HEK293 (cell line): Measurements from ENCODE around the gene VRTN.
"Not testable (repeated sequence)": the region's sequence is repeated elsewhere in the genome, so short reads cannot be mapped to it uniquely, and the experiment has no call there.

Source experiments
- CTCF ChIA-PET: fragments of 350-600 bp; formaldehyde crosslinking; extraction: SDS; loops from one replicate; lab custom pipeline; 2021; ENCODE audit warnings: antibody characterized with exemption; lab: Yijun Ruan, JAX
- POLR2A ChIA-PET: fragments of 300-600 bp; formaldehyde crosslinking; extraction: SDS; loops from one replicate; lab custom pipeline; 2020; ENCODE audit warnings: antibody characterized with exemption, inconsistent platforms; lab: Yijun Ruan, JAX
- H3K27ac ChIP-seq: fragments of 200-500 bp; sonication (Bioruptor generic); 2 replicates; pipeline ENCODE4 v1.5.1; 2014; ENCODE audit warnings: low read depth, low read length, control low read depth, inconsistent platforms; ENCODE audit errors: extremely low read depth
- H3K36me3 ChIP-seq, 2 experiments: fragments of 200-500 bp in 1 of 2; sonication (Bioruptor generic) in 1 of 2; 1 replicate in 1 of 2; 2 replicates in 1 of 2; pipeline ENCODE4 v1.5.1; 2014 to 2017; ENCODE audit warnings: inconsistent platforms in 2 of 2, low read length in 2 of 2; ENCODE audit not compliant: control insufficient read depth in 2 of 2, insufficient read depth in 1 of 2
- H3K4me1 ChIP-seq: fragments of 200-500 bp; sonication (Bioruptor generic); 2 replicates; pipeline ENCODE4 v1.5.1; 2014; ENCODE audit warnings: mild to moderate bottlenecking, low read length, inconsistent platforms; ENCODE audit not compliant: control insufficient read depth, insufficient read depth
- H3K4me3 ChIP-seq: 2 replicates; pipeline ENCODE4 v1.5.1; 2011; ENCODE audit warnings: low read depth, mild to moderate bottlenecking, control low read depth, low read length, moderate library complexity
- H3K9me3 ChIP-seq: fragments of 200-500 bp; sonication (Bioruptor generic); 2 replicates; pipeline ENCODE4 v1.5.1; 2014; ENCODE audit warnings: low read depth, low read length, inconsistent platforms; ENCODE audit not compliant: control insufficient read depth, insufficient read depth
- HOXA7 ChIP-seq: sonication (generic); formaldehyde crosslinking; IDR thresholded peaks from 2 replicates; pipeline ENCODE4 v1.8.1; 2022; ENCODE audit warnings: missing genetic modification reagents, borderline replicate concordance
- HOXC10 ChIP-seq: sonication (generic); formaldehyde crosslinking; IDR thresholded peaks from 2 replicates; pipeline ENCODE4 v1.8.1; 2023; ENCODE audit warnings: mild to moderate bottlenecking, missing genetic modification reagents
- IKZF3 ChIP-seq: fragments of 450-650 bp; IDR thresholded peaks from 2 replicates; pipeline ENCODE4 v1.5.0; 2018; ENCODE audit warnings: missing biosample characterization, mild to moderate bottlenecking, missing genetic modification characterization, moderate library complexity
- OVOL3 ChIP-seq: fragments of 450-650 bp; formaldehyde crosslinking; IDR thresholded peaks from 2 replicates; pipeline ENCODE4 v1.5.1; 2016; ENCODE audit warnings: missing biosample characterization, missing genetic modification characterization
- PRDM1 ChIP-seq: fragments of 450-650 bp; formaldehyde crosslinking; IDR thresholded peaks from 2 replicates; pipeline ENCODE4; 2016; ENCODE audit warnings: missing biosample characterization, missing genetic modification characterization
- SP2 ChIP-seq: fragments of 450-650 bp; formaldehyde crosslinking; IDR thresholded peaks from 2 replicates; pipeline ENCODE4 v1.5.1; 2016; ENCODE audit warnings: missing biosample characterization, missing genetic modification characterization
- TCF7L2 ChIP-seq: IDR thresholded peaks from 2 replicates; pipeline ENCODE4 v1.6.1; 2011; ENCODE audit warnings: low read depth, mild to moderate bottlenecking, inconsistent platforms, low read length, moderate library complexity, borderline replicate concordance
- ZBTB11 ChIP-seq: fragments of 450-650 bp; formaldehyde crosslinking; conservative IDR thresholded peaks from 2 replicates; pipeline ENCODE4 v1.5.1; 2016; ENCODE audit warnings: low read depth, missing biosample characterization, missing genetic modification characterization
- ZFP37 ChIP-seq: fragments of 450-650 bp; formaldehyde crosslinking; IDR thresholded peaks from 2 replicates; pipeline ENCODE4 v1.5.1; 2016; ENCODE audit warnings: missing biosample characterization, missing genetic modification characterization
- ZNF16 ChIP-seq: fragments of 450-650 bp; formaldehyde crosslinking; IDR thresholded peaks from 2 replicates; pipeline ENCODE4 v1.5.1; 2016; ENCODE audit warnings: low read depth, missing biosample characterization, missing genetic modification characterization
- ZNF175 ChIP-seq: fragments of 450-650 bp; formaldehyde crosslinking; IDR thresholded peaks from 2 replicates; pipeline ENCODE4 v1.5.1; 2016; ENCODE audit warnings: missing biosample characterization, missing genetic modification characterization
- ZNF266 ChIP-seq: fragments of 450-650 bp; formaldehyde crosslinking; IDR thresholded peaks from 2 replicates; pipeline ENCODE4 v1.5.1; 2016; ENCODE audit warnings: missing biosample characterization, missing genetic modification characterization, low read depth
- ZNF335 ChIP-seq: fragments of 450-650 bp; formaldehyde crosslinking; conservative IDR thresholded peaks from 2 replicates; pipeline ENCODE4 v1.5.1; 2016; ENCODE audit warnings: missing biosample characterization, missing genetic modification characterization
- ZNF391 ChIP-seq: fragments of 450-650 bp; formaldehyde crosslinking; IDR thresholded peaks from 2 replicates; pipeline ENCODE4 v1.5.1; 2016; ENCODE audit warnings: low read depth, missing biosample characterization, missing genetic modification characterization, borderline replicate concordance
- ZNF394 ChIP-seq: fragments of 450-650 bp; formaldehyde crosslinking; IDR thresholded peaks from 2 replicates; pipeline ENCODE4 v1.5.1; 2016; ENCODE audit warnings: missing biosample characterization, missing genetic modification characterization, mild to moderate bottlenecking, moderate library complexity, borderline replicate concordance
- ZNF473 ChIP-seq: fragments of 450-650 bp; formaldehyde crosslinking; IDR thresholded peaks from 2 replicates; pipeline ENCODE4 v1.5.1; 2017; ENCODE audit warnings: missing biosample characterization, missing genetic modification characterization
- ZNF514 ChIP-seq: fragments of 450-650 bp; formaldehyde crosslinking; IDR thresholded peaks from 2 replicates; pipeline ENCODE4 v1.5.1; 2016; ENCODE audit warnings: missing biosample characterization, missing genetic modification characterization
- ZNF558 ChIP-seq: fragments of 450-650 bp; formaldehyde crosslinking; IDR thresholded peaks from 2 replicates; pipeline ENCODE4 v1.5.1; 2016; ENCODE audit warnings: missing biosample characterization, missing genetic modification characterization
- ZNF610 ChIP-seq: fragments of 450-650 bp; formaldehyde crosslinking; IDR thresholded peaks from 2 replicates; pipeline ENCODE4 v1.5.1; 2016; ENCODE audit warnings: missing biosample characterization, missing genetic modification characterization, borderline replicate concordance
- ZNF664 ChIP-seq: fragments of 450-650 bp; formaldehyde crosslinking; IDR thresholded peaks from 2 replicates; pipeline ENCODE4 v1.5.1; 2016; ENCODE audit warnings: missing biosample characterization, missing genetic modification characterization
- ZNF76 ChIP-seq: fragments of 450-650 bp; formaldehyde crosslinking; IDR thresholded peaks from 2 replicates; pipeline ENCODE4; 2016; ENCODE audit warnings: low read depth, missing biosample characterization, missing genetic modification characterization, borderline replicate concordance
- ZNF777 ChIP-seq: fragments of 450-650 bp; formaldehyde crosslinking; IDR thresholded peaks from 2 replicates; pipeline ENCODE4 v1.5.1; 2017; ENCODE audit warnings: missing biosample characterization, missing genetic modification characterization, borderline replicate concordance
- ZNF792 ChIP-seq: fragments of 450-650 bp; formaldehyde crosslinking; IDR thresholded peaks from 2 replicates; pipeline ENCODE4 v1.5.1; 2016; ENCODE audit warnings: missing biosample characterization, missing genetic modification characterization
- ZSCAN23 ChIP-seq: fragments of 450-650 bp; formaldehyde crosslinking; IDR thresholded peaks from 2 replicates; pipeline ENCODE4 v1.5.1; 2016; ENCODE audit warnings: missing biosample characterization, missing genetic modification characterization

The VRTN gene

GRCh38 chr14:74380845-74381244, 32.6 kb downstream of the VRTN start:
- POLR2A ChIA-PET = interaction anchor here (0.8 kb wide), 1 partner anchor 11 kb away, joined by 3 read pairs; no protein-coding TSS in a partner anchor
- Histone ChIP-seq H3K9me3 (no peaks in the 10 kb centered on the region), H3K4me3 (no peak overlapping the region), H3K4me1 (no peaks in the 10 kb centered on the region)
- CTCF ChIA-PET = no interaction called here
- TF ChIP-seq ZNF76 (tag by site-specific recombination) (no peak), ZNF514 (tag by site-specific recombination) (no peak), ZSCAN23 (tag by site-specific recombination) (no peak), IKZF3 (tag by site-specific recombination) (no peak), ZNF266 (tag by site-specific recombination) (no peak), ZNF391 (tag by site-specific recombination) (no peak), ZBTB11 (tag by site-specific recombination) (no peak), ZNF558 (tag by site-specific recombination) (no peak), ZNF175 (tag by site-specific recombination) (no peak), PRDM1 (no peak), ZNF664 (tag by site-specific recombination) (no peak), ZNF610 (tag by site-specific recombination) (no peak), ZNF335 (tag by site-specific recombination) (no peak), HOXC10 (CRISPR knock-in tag) (no peak), ZNF16 (tag by site-specific recombination) (no peak), OVOL3 (tag by site-specific recombination) (no peak), ZFP37 (tag by site-specific recombination) (no peak)
- TF ChIP-seq, all 188 proteins: peak for 0
- H3K36me3 ChIP-seq = no peaks in the 10 kb centered on the region
- H3K27ac ChIP-seq = no peak overlapping the region

DNA sequence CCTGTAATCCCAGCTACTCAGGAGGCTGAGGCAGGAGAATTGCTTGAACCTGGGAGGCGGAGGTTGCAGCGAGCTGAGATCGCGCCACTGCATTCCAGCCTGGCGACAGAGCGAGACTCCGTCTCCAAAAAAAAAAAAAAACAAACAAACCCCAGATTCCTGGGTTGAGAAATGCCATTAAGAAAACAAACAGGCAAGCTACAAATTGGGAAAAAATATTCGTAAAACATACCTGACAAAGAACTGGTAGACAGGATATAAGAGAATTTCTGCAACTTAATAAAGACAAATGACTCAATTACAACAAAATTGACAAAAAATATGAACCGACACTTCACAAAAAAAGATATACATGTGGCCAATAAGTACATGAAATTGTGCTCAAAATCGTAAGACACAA, 33.3 kb downstream of the VRTN start:
- H3K27ac ChIP-seq, H3K4me1 ChIP-seq, H3K4me3 ChIP-seq, H3K9me3 ChIP-seq, CTCF ChIA-PET, H3K36me3 ChIP-seq: not testable (repeated sequence)
- POLR2A ChIA-PET = interaction anchor here (0.8 kb wide), 1 partner anchor 10 kb away, joined by 3 read pairs; no protein-coding TSS in a partner anchor

DNA sequence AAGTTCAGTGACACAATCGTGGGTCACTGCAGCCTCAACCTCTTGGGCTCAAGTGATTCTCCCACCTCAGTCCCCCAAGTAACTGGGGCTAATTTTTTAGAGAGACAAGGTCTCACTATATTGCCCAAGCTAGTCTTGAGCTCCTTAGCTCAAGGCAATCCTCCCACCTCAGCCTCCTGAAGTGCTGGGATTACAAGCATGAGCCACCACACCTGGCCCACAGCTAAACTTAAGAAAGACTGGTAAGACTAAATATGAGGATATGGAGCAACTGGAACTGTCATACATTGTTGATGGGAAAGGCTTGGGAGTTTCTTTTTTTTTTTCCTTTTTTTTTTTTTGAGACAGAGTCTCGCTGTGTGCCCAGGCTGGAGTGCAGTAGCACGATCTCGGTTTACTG, 34.0 kb downstream of the VRTN start:
- no peak for TF ChIP-seq ZNF792 (tag by site-specific recombination)
- TF ChIP-seq HOXA7 (CRISPR knock-in tag) = no peak
- no peak for TF ChIP-seq SP2 (tag by site-specific recombination)
- no peak for TF ChIP-seq ZNF473 (tag by site-specific recombination)
- no peak for TF ChIP-seq ZNF777
- TF ChIP-seq ZNF394 = no peak
- TF ChIP-seq TCF7L2 = no peak
- POLR2A ChIA-PET = interaction anchor here (0.6 kb wide), 1 partner anchor 82 kb away, joined by 3 read pairs; no protein-coding TSS in a partner anchor

More for the DNA sequence above, 34.0 kb downstream of the VRTN start:
- Histone ChIP-seq H3K4me1 (no peaks in the 10 kb centered on the region), H3K36me3 (no peaks in the 10 kb centered on the region), H3K27ac (no peak overlapping the region), H3K4me3 (no peak overlapping the region), H3K9me3 (no peaks in the 10 kb centered on the region)
- CTCF ChIA-PET = no interaction called here
